Measurements from ENCODE around the gene SGF29.
"Not testable (repeated sequence)": the region's sequence is repeated elsewhere in the genome, so short reads cannot be mapped to it uniquely, and the experiment has no call there.

Gene SGF29

GRCh38 chr16:28534542-28535373 is 19.0 kb upstream of the SGF29 start:
- DNase-seq, result peak; percentile 95 to 99

- DNase-seq, result no peak
These were observed 16.6 kb upstream of the SGF29 start for GRCh38 chr16:28537076-28537475.

DNA sequence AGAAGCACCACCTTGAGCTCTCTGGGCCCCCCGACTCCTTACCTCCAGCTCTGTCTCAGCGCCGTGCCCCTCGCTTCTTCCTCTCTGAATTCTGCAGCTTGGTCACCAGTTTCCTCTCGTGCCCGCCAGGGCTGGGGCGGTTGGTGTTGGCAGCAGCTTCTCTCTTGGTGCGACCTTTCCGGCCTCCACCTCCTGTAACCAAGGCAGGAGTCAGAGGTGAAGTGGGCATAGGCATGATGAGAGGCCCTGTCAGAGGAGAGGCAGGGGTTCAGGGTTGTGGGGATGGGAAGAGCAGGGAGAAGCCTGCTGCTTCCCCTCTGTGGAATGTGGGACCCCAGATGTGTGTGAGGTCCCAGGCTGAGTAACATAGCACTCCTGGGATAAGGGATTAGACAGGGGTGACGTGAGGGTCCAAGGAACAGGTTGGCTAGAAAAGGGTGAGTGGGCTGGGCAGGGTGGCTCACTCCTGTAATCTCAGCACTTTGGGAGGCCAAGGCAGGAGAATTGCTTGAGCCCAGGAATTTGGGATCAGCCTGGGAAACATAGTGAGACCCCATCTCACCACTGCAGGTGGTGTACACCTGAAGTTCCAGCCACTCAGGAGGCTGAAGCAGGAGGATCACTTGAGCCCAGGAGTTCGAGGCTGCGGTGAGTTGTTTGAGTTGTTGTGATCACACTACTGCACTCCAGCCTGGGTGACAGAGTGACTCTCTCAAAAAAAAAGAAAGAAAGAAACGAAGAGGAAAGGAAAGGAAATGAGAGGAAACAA is 15.6 kb upstream of the SGF29 start:
- DNase-seq, result no peak

- no peak for DNase-seq
These were observed 14.8 kb upstream of the SGF29 start, which contains the start of gene NUPR1 for GRCh38 chr16:28538733-28539596. TSS of gene NUPR1 (minus strand) at chr16:28538974. CDS start at chr16:28538907, 67 bp downstream.

DNA sequence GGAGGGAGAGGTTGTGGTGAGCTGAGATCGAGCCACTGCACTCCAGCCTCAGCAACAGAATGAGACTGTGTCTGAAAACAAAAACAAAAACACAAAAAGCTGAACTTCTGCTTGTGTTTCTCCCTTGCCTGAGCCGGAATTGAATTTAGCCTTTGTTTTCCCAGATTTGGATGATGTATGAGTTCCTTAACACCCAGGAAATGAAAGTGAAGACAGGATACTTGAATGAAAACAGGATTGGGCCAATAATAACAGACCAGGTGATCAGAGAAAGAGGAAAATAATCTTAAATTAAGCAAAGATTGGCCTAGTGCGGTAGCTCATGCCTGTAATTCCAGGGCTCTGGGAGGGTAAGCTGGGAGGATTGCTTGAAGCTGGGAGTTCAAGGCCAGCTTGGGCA is 13.4 kb upstream of the SGF29 start:
- no peak for DNase-seq

DNA sequence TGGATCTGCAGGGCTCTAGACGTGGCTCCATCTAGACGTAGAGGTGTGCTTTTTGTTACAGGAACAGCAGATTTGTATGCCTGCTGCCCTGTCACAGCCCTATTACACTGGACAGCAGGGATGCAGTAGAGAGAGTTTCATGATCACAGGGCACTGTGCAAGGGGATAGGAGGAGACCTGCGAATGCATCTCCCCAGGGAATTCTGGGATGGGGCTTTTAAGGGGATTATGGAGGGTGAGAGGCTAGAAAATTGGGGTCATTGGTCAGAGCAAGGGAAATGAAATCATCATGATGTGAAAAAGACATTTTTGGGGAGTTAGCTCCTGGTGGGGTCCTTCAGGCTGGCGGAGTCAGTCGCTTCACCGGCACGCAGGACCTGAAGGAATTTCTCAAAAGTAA is 11.1 kb upstream of the SGF29 start:
- peak in 1 of 2 donors; percentile 8 for DNase-seq

DNA sequence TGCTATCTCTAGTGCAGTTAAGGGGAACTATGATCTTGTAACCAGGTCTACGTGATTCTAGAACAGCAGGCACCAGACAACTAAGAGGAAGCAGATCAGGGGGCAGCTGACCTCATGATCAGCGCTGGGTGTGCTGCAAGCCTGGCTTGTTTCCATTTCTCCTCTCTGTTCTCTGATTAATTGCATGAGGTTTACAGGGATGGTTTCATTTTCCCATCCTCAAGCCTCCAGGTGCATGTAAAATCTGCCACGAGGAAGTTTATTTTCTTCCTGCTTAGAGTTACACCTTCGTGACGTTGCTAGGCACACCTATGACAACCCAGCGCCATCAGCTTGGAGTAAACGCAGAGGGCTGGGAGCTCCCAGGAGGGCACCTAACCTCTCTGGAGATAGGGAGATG is 10.6 kb upstream of the SGF29 start:
- DNase-seq, result peak; percentile 90 to 96

DNA sequence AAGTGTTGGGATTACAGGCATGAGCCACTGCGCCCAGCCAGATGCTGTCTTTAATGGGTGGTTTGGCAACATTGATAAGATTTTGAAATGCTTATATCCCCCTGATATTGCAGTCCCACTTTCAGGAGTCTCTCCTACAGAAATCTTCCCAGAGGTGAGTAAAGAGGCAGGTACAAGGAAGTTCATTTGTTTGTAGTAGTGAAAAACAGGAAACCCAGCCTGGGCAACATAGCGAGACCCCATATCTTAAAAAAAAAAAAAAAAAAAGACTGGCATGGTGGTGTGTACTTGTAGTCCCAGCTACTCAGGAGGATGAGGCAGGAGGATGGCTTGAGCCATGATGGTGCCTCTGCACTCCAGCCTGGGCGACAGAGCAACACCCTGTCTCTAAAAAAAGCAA is 8.7 kb upstream of the SGF29 start:
- no peak for DNase-seq

DNA sequence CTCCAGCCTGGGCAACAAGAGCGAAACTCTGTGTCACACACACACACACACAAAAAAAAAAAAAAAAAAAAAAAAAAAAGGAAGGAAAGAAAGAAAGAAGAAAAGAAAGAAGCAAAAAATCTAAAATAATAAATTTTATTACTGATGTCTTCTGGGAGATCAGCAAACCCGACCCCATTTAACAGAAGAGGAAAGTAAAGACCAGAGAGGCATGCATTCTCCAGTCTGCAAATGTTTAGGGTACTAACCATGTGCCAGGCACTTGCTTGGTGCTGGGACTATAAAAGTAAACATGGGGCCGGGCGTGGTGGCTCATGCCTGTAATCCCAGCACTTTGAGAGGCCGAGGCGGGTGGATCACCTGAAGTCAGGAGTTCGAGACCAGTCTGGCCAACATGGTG is 7.8 kb upstream of the SGF29 start:
- DNase-seq, result not testable (repeated sequence)

GRCh38 chr16:28546626-28547025 is 7.1 kb upstream of the SGF29 start:
- DNase-seq, result no peak

DNA sequence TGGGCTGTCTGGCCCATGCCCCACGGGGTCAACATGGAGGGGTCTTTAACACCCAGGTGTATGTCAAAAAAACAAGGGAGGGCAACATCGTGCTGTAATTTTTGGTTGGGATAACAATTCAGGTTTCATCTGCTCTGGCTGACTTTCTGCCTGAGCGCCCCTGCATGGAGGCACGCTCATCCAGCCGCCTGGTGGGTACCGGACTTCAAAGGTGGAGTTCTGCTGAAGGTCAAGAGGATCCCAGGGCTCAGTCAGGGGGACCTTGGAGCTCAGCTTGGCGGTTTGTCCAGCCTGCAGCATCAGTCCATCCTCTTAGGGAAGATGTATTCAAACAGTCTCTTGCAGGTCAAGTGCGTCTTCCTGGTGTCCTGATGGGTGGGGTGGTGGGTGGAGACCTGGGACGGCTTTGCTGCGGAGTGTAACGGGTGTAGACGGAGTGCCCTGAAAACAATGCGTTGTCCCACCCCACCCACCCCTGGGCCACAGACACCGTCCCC is 5.4 kb upstream of the SGF29 start:
- no peak for DNase-seq

GRCh38 chr16:28549301-28549899 is 4.3 kb upstream of the SGF29 start:
- DNase-seq, result peak; percentile 58 to 69

- no peak for DNase-seq
These were observed 1.1 kb downstream of the SGF29 start for GRCh38 chr16:28554634-28555423.

DNA sequence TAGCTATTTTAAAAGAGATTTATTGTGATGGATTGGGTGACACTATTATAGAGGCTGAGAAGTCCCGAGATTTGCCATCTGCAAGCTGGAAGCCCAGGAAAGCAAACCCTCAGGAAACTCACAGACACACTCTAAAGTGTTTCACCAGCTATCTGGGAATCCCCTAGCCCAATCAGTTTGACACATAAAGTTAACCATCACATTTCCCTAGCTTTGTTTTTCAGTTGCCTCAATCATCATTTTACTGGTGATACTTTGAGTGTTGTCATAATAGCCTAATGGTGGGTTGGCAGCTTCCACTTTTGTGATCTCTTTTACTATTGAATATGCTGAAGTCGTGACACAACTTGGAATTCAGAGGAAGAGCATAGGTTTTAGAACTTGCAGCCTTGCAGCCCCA is 1.8 kb downstream of the SGF29 start:
- peak; percentile 61 to 71 for DNase-seq

DNA sequence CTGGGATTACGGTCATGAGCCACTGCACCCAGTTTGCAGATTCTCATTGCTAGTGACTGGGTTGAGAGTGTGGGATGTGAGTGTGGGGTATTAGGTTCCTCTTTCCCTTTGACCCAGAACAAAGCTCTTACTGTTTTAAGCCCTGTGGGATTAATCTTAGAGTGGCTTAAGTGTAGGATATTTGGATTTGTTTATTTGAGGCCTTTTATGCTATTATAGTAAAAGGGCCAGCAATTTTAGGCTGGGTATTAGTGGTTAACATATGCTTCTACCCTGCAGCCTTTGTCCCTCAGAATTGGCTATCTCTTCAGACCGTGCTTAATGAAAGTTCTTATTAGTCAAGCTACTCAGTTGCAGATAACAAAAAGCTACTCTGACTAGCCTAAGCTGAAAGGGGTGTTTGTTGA is 3.2 kb downstream of the SGF29 start:
- DNase-seq, result peak; percentile 45 to 55

DNA sequence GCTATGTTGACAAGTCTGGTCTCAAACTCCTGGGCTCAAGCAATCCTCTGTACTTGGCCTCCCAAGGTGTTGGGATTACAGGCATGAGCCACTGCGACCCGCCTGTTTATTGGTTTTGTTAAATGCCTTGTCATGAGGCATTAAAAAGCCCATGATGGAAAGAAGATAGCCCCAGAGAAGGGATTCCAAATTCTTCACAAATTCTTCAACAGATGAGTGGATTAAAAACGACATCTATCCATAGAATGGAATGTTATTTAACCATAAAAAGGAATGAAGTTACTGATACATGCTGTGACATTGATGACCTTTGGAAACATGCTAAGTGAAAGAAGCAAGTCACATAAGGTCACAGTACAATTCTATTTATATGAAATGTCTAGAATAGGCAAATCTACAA is 4.7 kb downstream of the SGF29 start:
- no peak for DNase-seq

- no peak for DNase-seq
These were observed 8.0 kb downstream of the SGF29 start for GRCh38 chr16:28561557-28562187.

- DNase-seq, result no peak
These were observed 8.5 kb downstream of the SGF29 start for GRCh38 chr16:28562199-28562598.

DNA sequence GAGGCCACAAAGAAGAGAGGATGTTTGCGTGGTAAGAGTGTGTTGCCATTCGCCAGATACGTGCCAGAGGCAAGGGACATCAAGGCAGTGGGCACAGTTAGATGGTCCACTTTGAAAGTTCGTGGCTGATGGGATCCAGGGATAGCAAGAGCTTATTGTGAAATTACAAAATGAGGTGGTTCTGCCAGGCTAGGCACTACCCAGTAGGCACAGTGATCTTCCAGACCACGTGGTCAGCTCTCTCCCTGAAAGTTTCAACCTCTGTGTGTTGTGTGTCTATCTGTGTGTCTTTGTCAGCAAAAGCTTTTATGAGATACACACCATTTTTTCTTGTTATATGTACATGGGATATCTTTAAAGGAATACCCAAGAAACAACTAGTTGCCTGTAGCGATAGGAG is 9.5 kb downstream of the SGF29 start:
- DNase-seq, result no peak

- not testable (repeated sequence) for DNase-seq
These were observed 12.7 kb downstream of the SGF29 start for GRCh38 chr16:28566233-28566925.

Measured in inflammatory macrophage treated with lipopolysaccharide for 1 hour (primary cell).